ENCODE results near the gene TNFRSF13B. TPM values are rescaled to one million over a fixed set of nuclear protein-coding genes. Genes with fewer than 3 reads are reported as not detected.
A peak's percentile ranks its signal among the peaks of the same experiment; 100 is the strongest.
"Not testable (repeated sequence)": the region's sequence is repeated elsewhere in the genome, so short reads cannot be mapped to it uniquely, and the experiment has no call there.

Gene TNFRSF13B
- total RNA-seq, 2 donors from 2014 or later: not detected

DNA sequence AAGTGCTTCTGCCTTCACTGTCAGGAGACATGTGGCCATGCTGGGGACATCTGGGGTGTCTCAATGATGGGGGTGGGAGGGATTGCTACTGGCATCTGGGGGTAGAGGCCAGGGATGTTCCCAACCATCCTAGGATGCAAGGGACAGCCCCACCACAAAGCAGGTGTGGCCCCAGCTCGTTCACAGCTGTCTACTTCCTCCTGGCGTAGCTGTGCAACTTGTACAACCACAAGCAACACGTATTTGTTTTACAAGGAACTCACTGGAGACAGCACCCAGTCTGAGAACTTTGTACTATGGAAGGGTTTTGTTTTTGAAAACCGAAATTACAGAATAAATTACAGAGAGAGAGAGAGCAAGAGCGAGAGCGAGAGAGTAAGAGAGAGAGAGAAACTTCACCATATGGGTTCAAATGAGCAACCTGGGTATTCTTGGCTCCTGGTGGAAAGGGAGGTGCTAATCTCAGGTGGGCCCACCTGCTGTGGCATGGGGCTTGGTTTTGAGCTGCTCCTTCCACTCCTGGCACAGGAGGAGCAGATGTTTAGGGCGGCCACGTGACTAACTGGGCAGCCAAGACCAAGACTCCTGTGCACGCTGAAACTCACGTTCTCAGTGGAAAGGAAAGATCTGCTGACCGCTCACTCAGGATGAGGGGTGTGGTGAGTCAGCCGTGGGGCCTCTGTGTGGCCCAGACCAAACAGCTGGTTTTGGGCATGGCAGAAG, 17.5 kb upstream of the TNFRSF13B start:
- intact Hi-C loops (cut with DNase I): no loop called here
- DNase-seq (ENCODE audit: low spot score): peak; percentile 62

DNA sequence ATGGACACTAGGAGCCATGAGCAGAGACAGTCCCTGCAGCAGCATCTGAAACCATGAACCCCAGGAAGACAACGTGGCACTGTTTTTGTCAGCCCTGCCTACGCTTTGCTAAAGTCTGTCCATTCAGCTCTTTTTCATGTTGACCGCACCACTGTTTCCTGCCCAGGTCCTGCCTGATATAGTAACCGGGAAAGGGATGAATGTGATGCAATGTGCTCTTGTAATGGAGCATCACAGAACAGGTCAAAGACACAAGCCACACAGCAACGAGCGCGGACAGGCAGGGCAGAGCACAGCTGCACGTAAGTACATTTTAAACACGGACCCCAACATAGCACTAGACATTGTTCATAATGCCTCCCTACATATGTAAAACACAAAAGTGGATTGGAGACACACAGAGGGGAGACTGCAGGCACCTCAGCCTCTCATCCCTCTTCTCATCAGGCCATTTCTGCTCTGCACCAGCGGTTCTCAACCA, 16.9 kb upstream of the TNFRSF13B start:
- peak; percentile 61 for DNase-seq (ENCODE audit: low spot score)
- intact Hi-C loops (cut with DNase I): no loop called here

DNA sequence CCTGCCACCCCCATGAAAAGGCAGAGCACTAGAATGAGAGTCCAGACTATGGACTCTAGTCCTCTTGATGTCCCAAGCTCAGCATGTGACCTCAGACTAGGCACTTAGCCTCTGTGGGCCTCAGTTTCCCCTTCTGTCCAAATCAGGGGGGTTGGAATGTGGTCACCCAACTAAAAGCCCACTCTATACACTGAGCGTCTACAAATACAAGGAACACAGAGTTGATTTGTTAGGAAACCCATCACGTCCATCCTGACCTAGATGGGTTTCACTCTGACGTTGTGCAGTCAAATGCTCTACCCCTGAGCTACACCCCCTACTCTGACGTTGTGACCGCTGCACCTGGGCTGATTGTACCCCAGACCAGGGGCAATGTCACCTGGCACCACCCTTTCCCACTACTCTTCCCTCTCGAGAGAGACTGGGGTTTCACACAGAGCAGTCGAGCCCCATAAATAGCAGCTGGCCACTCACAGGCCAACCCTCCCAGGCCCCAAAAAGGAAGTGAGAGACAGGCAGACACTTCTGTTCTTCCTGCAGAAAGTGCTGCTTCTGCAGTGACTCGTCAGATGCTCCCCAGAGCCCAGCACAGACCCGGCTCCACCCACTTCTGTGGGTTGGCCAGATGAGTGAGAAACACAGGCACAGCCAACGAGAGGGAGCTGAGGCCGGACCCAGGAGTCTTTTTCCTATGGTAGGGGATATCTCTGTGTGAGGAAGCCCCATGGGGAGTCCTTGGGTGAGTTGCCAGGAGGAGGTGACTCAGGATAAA, 16.1 kb upstream of the TNFRSF13B start:
- intact Hi-C loops (cut with DNase I): no loop called here

DNA sequence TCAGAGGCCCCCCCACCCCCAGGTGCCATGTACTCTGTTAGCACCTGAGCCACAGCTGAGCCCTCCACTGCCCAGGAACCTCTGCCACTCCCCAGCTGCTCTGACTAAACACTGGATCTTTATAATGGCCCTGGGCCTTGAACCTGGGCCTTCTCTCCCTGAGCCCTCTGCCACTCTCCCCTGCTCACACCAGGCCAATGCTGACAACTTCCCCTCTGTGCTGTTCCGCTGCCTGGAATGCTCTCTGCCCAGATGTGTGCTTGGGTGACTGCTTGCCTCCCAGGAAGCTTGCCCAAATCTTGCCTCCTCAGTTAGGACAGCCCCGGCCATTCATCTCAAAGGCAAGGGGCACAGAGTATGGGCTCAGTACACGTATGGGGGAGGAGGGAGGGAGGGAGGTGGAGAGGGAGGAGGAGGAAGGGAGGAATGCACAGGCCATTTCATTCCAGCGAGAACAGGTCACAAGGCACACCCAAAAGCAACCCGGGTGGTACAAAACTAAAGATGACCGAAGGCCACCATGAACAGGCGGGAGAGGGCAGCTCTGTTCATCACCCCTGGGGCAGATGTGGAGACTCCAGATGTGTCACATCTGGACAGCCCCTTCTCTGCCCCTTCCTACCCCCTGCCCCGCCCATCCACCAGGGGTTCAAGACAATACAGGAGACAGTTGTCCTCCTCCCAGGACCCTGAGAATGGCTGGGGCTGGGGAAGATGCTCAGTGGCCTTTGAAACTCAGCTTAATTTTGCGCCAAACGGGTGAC, 15.3 kb upstream of the TNFRSF13B start:
- intact Hi-C loops (cut with DNase I): no loop called here
- peak; percentile 57 for DNase-seq (ENCODE audit: low spot score)

More for the DNA sequence above, 16.1 kb upstream of the TNFRSF13B start:
- DNase-seq (ENCODE audit: low spot score): peak; percentile 93

DNA sequence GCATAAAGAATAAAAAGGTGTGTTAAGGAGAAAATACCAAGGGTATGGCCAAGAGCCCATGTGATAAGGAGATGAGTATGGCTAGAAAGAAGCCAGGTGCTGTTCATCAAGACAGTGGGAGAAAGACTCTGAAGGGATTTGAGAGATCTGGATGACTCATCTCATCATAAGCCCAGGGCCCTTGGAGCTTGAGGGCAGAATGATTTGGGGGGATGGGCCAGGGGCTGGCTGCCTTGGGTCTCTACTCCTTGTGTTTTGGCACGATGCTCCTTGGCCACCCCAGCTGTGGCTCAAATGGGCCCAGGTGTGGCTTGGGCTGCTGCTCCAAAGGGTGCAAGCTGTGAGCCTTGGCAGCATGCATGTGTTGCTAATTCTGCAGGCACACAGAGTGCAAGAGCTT, 14.5 kb upstream of the TNFRSF13B start:
- intact Hi-C loops (cut with DNase I): no loop called here
- peak; percentile 59 for DNase-seq (ENCODE audit: low spot score)

DNA sequence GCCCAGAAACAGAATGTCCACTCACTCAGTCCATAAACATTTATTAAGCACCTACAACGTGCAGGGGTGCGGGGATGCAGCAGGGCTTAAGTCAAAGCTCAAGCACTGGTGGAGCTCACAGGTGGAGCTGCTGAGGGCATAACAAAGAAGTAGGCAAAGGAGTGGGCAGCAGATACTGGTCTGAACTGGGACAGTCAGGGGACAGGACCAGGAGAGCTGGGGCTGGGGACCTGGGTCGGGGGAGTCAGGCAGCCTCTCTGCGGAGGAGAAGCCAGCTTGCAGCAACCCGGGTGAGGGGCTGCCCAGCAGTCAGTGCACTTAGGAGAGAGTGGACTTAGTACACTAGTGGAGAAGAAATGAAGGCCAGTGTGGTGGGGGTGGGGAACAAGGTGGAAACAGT, 10.0 kb upstream of the TNFRSF13B start:
- DNase-seq (ENCODE audit: low spot score): peak; percentile 60
- intact Hi-C loops (cut with DNase I): no loop called here

DNA sequence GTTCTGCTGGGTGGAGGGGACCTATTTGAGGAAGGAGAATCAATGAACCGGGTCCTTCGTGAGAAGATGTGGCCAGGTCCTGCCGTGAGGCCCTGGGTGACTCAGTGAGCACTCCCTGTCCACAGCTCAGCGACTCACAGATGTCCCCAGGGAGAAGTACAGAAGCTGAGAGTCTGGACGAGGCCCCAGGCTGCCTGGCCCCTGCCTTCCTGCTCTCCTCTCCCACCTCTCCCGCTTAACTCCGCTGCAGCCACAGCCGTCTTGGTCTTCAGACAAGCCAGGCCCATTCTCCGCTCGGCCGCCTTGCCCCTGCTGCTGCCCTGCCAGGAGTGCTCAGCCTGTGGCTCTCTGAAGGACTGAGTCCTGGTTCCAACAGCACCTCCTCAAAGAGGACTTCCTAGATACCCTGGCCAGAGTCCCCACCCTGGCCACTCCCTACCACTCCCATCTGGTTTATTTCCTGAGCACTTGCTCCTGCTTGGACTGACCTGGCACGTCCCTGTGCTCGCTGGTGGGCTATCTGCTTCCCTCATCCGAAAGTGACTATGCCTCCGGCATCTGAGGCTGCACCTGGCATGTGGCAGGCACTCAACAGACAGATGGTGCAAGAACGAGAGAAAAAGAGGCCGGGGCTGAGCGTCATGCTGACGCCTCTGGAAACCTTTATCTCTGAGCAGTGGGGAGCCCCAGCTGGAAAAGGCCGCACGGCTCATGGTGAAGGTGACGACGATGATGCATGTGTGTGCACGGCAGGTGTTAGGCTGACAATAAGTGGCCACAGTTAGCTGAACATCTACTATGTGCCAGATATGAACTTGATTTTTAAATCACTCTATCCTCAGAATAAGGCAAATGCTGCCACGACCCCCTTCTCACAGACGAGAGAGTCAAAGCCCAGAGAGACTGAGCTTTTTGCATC, 9.2 kb upstream of the TNFRSF13B start:
- intact Hi-C loops (cut with DNase I): no loop called here
- peak; percentile 79 for DNase-seq (ENCODE audit: low spot score)

DNA sequence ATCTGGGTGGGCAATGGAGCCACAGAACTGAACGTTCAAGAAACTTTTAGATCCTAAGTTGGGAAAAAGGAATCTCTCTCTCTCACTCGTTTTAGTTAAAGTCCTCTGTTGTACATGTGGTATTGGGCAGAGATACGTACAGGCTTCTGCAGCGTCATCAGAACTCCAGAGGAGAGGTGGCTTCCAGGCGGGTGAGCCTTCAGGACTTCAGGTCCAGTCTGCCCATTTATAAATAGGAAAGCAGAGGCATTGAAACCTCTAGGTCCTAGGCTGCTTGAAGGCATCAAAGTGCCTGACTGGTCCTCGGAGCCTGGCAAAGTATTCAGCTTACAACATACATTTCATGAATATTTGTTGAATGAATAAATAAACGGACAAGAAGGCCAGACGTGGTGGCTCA, 8.1 kb upstream of the TNFRSF13B start:
- intact Hi-C loops (cut with DNase I): no loop called here
- DNase-seq (ENCODE audit: low spot score): no peak

DNA sequence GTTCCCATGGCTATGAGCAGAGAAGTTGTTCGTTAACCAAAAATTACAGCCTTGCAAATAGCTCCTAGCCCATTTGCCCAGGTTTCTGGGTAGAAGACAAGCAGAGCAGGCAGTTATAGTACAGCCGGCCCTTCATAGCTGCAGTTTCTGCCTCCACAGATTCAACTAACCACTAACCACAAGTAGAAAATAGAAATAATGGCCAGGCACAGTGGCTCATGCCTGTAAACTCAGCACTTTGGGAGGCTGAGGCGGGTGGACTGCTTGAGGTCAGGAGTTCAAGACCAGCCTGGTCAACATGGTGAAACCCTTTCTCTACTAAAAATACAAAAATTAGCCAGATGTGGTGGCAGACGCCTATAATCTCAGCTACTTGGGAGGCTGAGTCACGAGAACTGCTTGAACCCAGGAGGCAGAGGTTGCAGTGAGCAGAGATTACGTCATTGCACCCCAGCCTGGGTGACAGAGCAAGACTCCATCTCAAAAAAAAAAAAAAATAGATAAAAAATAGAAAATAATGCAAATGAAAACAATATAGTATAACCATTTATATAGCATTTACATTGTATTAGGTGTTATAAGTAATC, 7.4 kb upstream of the TNFRSF13B start:
- DNase-seq (ENCODE audit: low spot score); intact Hi-C loops (cut with DNase I): not testable (repeated sequence)

DNA sequence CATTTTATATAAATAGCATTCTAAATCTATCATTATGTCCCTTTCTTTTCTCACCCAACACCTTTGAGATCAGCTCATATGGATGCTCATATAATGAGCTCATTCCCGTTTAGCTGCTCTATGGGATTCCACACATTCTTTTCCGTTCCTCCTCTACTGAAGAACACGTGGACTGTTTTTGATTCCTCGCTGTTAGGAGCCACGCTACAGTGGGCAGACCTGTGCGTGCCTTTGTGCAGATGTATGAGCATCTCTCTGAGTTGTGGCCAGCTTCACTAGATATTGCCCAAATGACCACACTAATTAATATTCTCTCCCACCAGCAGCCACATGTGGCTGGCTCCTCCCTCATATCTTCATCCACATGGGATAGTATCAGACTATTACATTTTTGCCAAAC, 6.0 kb upstream of the TNFRSF13B start:
- intact Hi-C loops (cut with DNase I): no loop called here
- DNase-seq (ENCODE audit: low spot score): no peak

DNA sequence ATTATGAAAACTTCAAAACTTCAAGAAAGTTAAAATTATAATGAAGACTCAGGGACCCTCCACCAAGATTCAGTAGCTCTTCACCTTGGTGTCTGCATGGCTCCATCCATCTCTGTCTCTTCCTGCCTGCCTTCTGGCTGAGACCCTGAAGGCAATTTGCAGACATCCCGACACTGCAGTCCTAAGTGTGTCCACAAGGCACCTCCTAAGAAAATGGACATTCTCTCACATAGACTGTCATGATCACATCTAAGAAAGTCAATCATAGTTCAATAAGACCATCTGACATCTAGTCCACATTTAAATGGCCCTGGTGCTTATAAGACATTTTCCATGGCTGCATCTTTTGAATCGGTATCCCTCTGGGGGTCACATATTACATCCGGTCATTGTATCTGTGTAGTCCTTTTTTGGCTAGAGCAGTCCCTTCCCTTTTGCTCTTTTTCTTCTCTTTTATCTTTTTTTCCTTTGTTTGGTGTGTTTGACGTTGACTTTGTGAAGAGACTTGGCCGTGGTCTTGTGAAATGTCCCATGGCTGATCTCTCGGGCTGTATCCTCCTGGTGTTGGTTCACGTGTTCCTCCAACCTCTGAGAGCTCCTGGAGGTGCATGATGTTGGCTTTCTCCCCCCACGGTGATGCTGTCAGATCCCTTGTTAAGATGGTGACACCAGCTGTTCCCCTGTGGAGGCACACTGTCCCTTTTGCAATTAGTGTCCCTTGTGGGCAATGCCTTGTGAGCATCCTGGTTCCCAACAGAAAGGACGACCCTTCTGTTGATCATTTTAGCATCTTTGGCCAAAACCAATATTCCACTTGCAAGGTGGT, 5.0 kb upstream of the TNFRSF13B start:
- intact Hi-C loops (cut with DNase I): no loop called here
- DNase-seq (ENCODE audit: low spot score): no peak

DNA sequence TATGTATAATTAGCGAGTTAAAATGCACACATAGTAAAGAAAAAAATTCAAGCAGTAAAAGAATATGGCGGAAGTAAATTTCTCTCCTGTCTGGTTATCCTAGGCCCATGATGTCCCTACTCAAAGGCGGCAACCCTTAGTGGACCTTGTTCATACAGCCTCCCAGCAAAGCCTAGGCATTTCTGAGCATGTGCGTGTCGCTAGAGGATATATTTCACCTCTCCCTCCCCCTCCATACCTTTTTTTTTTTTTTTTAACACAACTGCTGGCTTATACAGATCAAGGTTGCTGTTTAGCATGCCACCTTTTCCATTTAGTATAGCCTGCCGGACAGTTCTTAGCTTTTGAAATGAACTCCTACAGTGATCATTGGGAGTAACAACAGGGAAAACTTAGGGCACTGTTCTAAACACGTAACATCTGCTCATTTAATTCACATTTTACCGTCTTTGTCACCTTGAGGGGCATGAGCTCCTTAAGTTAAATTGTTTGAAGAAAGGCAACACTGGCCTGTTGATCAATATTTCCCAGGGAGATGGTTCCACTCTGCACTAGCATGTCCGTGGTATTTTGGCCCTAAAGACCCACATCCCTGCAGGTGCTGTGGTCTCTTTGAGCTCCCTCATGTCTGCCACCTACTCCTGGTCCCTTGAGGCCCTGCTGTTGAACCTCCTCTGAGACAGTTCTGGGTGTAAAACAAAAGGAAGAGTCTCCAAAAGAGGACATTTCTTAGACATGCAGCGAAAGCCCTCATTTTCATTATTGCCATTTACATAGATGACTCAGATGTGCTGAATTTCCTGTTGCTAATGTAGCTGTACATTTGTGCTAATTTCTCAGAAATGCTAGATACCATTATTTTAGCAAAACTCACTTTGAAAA, 4.1 kb upstream of the TNFRSF13B start:
- no peak for DNase-seq (ENCODE audit: low spot score)
- intact Hi-C loops (cut with DNase I): no loop called here

DNA sequence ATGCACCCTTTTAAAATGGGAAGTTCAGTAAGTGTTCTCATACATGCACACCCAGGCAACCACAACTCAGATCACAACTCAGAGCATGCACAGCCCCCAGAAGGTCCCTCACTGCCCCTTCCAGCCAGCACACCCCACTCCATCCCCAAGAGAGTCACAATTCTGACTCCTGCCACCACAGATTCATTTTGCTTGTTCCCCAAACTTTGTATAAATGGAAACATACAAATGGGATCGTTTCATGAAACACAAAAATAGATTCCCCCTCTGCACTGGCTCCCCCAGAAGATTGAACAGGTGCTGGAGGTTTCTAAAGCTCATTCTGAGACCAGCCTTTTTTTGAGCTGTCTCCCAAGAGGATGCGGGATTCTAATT, 3.3 kb upstream of the TNFRSF13B start:
- no peak for DNase-seq (ENCODE audit: low spot score)
- intact Hi-C loops (cut with DNase I): no loop called here

DNA sequence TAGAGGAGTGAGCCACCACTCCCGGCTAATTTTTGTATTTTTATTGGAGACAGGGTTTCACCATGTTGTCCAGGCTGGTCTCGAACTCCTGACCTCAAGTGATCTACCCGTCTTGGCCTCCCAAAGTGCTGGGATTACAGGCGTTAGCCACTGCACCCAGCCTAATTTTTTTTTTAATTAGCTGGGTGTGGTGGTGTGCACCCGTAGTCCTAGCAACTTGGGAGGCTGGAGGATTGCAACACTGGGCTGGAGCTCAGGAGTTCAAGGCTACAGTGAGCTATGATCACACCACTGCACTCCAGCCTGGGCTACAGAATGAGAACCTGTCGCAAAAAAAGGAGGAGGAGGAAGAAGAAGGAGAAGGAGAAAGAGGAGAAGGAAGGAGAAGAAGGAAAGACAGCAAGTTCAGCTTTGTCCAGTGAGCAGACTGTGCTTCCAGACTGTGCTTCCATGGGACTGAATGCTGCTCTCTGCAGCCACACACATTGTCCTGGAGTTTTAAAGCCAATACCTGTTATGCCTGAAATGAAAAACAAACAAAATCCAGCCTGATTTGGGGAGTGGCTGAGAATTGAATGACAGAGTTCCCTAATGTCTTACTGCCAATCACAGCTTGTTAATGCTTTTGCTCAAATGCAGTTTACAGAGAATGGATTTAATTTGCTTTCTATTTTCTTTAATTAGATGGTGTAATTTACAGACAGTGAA, 2.8 kb upstream of the TNFRSF13B start:
- intact Hi-C loops (cut with DNase I): no loop called here
- DNase-seq (ENCODE audit: low spot score): no peak

DNA sequence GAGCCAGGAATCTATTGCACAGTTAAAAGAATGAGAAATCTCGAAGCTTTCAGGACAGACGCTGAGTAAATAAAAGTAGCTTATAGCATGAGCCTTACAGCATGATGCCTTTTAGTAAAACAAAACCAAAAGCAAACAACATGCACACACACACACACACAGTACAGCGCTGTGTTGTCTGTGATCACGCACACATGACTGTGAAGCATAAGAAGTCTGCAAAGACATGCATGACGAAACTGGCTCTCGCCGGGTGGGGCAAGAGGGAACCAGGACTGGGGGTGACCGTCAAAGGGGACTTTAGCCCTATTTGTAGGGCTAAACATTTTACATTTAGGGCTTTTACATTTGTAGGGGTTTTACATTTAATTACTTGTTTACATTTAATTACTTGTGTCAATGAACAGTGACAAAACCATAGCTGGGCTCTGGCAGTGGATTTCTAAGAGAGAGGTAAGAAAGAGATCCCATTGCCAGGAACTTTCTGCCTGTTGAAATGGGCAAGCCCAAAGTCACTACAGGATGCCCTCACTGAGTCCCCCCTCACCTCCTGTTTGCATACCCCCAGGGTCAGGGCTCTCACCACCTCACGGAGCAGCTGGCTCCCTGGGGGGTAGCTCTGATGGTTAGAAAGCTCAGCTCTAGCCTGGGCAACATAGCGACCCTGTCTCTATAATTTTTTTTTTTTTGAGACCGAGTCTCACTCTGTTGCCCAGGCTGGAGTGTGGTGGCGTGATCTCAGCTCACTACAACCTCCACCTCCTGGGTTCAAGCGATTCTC, 2.0 kb upstream of the TNFRSF13B start:
- DNase-seq (ENCODE audit: low spot score): no peak
- intact Hi-C loops (cut with DNase I): no loop called here

DNA sequence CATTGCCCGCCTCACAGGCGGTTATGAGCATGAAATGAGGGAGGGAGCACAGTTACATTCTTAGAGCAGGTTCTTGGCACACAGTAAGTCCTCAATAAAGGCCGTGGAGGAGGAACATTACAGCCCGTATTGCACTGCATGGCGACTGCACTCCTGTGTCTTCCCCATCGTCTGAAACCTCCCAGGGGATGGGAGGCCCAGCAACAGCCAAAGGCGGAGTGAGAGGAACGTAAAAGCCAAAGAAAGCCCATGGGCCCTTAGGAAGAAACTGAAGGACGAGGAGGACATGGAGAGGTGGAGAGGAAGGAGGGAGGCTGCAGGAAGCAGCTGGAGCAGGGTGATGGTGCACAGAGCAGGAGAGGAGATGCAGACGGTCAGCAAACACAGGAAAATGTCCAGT, 1.1 kb upstream of the TNFRSF13B start:
- intact Hi-C loops (cut with DNase I); DNase-seq (ENCODE audit: low spot score): not testable (repeated sequence)
